Keratinocyte (primary cell): ENCODE results near the gene DUSP14. TPM values are rescaled to one million over a fixed set of nuclear protein-coding genes. Genes with fewer than 3 reads are reported as not detected.

Experiments
- DNase-seq: peaks from one replicate; pipeline ENCODE4 v3.0.0-alpha.2; 2011; ENCODE audit warnings: low read depth, missing footprints, low spot score
- FAIRE-seq: peaks from 2 replicates; lab custom pipeline; 2011; peaks lifted over from hg19 to GRCh38; lab: Jason Lieb, UNC
- H2AFZ ChIP-seq: 2 replicates; pipeline ENCODE4 v1.6.0; 2012; ENCODE audit warnings: low read length, control low read depth, inconsistent platforms; ENCODE audit not compliant: control insufficient read depth
- H3K27ac ChIP-seq: 2 replicates; pipeline ENCODE4 v1.5.1; 2011; ENCODE audit warnings: low read length; ENCODE audit not compliant: control insufficient read depth, insufficient read depth
- H3K27me3 ChIP-seq: 3 replicates; pipeline ENCODE4 v1.6.0; 2011; ENCODE audit warnings: low read length; ENCODE audit not compliant: control insufficient read depth, insufficient read depth; ENCODE audit errors: extremely low read depth
- H3K36me3 ChIP-seq, 2 experiments: 2 replicates in 1 of 2; 3 replicates in 1 of 2; pipeline ENCODE4 v1.5.1; 2011; ENCODE audit warnings: low read length in 2 of 2, mild to moderate bottlenecking in 1 of 2; ENCODE audit not compliant: control insufficient read depth in 2 of 2, insufficient read depth in 2 of 2; ENCODE audit errors: extremely low read depth in 1 of 2
- H3K4me1 ChIP-seq: 3 replicates; pipeline ENCODE4 v1.5.1; 2011; ENCODE audit warnings: low read length; ENCODE audit not compliant: control insufficient read depth, insufficient read depth; ENCODE audit errors: extremely low read depth
- H3K4me2 ChIP-seq: 3 replicates; pipeline ENCODE4 v1.6.0; 2011; ENCODE audit warnings: low read depth, low read length; ENCODE audit not compliant: control insufficient read depth, insufficient read depth; ENCODE audit errors: extremely low read depth
- H3K4me3 ChIP-seq, 3 experiments: fragments of 200-600 bp in 1 of 3; sonication (generic) in 1 of 3; 2 replicates in 2 of 3; 3 replicates in 1 of 3; pipeline ENCODE4 v1.5.1; 2011 to 2016; ENCODE audit warnings: low read length in 3 of 3, mild to moderate bottlenecking in 3 of 3, control low read depth in 2 of 3, inconsistent platforms in 1 of 3, low read depth in 1 of 3, mixed read lengths in 1 of 3, mixed run types in 1 of 3, moderate library complexity in 1 of 3; ENCODE audit not compliant: control insufficient read depth in 2 of 3, insufficient read depth in 2 of 3; ENCODE audit errors: extremely low read depth in 1 of 3
- H3K79me2 ChIP-seq: 2 replicates; pipeline ENCODE4 v1.6.0; 2012; ENCODE audit warnings: low read length; ENCODE audit not compliant: control insufficient read depth, insufficient read depth
- H3K9ac ChIP-seq: 3 replicates; pipeline ENCODE4 v1.6.0; 2011; ENCODE audit warnings: low read length; ENCODE audit not compliant: control insufficient read depth, insufficient read depth; ENCODE audit errors: extremely low read depth
- H3K9me1 ChIP-seq: 3 replicates; pipeline ENCODE4 v1.6.0; 2011; ENCODE audit warnings: low read length; ENCODE audit not compliant: control insufficient read depth, insufficient read depth; ENCODE audit errors: extremely low read depth
- H3K9me3 ChIP-seq: 2 replicates; pipeline ENCODE4 v1.5.1; 2012; ENCODE audit warnings: low read depth, low read length; ENCODE audit not compliant: control insufficient read depth
- H4K20me1 ChIP-seq: 3 replicates; pipeline ENCODE4 v1.6.0; 2011; ENCODE audit warnings: low read length; ENCODE audit not compliant: control insufficient read depth, insufficient read depth; ENCODE audit errors: extremely low read depth
- EZH2 ChIP-seq: IDR thresholded peaks from one replicate; pipeline ENCODE4 v1.6.1; 2012; ENCODE audit warnings: inconsistent platforms, mild to moderate bottlenecking, low read length, moderate library complexity
- dilution Hi-C: fragments of 300-500 bp; cut with MboI; formaldehyde crosslinking; loops from one replicate; pipeline ENCODE4 v1.7.0; 2020; ENCODE audit warnings: low sequenced_read_pairs; ENCODE audit not compliant: extremely low pct_ligation_motif_present
- polyA plus RNA-seq, 5 experiments: library from polyadenylated mRNA; depleted of rRNA in 3 of 5; stranded (reverse) in 3 of 5; stranded (forward) in 1 of 5; unstranded in 1 of 5; fragments of >200 nt; gene quantifications; 1 replicate in 1 of 5; 2 replicates in 3 of 5; 3 replicates in 1 of 5; pipeline versions ENCODE4 v1.2.1 to v1.2.3, GENCODE V29; 2011 to 2012; ENCODE audit warnings: missing spikeins in 2 of 5, low read depth in 1 of 5, low replicate concordance in 1 of 5
- TF ChIP-seq, protein P1 (sequence below), 3 experiments: IDR thresholded peaks in 1 of 3; conservative IDR thresholded peaks in 1 of 3; optimal IDR thresholded peaks in 1 of 3; 2 replicates in 2 of 3; 3 replicates in 1 of 3; pipeline versions ENCODE3 to v1.5.1; 2011; ENCODE audit warnings: low read length in 3 of 3, mild to moderate bottlenecking in 3 of 3, moderate library complexity in 2 of 3, control low read depth in 1 of 3, inconsistent platforms in 1 of 3; ENCODE audit not compliant: insufficient read depth in 2 of 3; ENCODE audit errors: extremely low read depth in 1 of 3

Gene DUSP14
- polyA plus RNA-seq, 1 donor (not counting 4 experiments of a cell fraction or from before 2014, with no cell fraction given) = 169 TPM

DNA sequence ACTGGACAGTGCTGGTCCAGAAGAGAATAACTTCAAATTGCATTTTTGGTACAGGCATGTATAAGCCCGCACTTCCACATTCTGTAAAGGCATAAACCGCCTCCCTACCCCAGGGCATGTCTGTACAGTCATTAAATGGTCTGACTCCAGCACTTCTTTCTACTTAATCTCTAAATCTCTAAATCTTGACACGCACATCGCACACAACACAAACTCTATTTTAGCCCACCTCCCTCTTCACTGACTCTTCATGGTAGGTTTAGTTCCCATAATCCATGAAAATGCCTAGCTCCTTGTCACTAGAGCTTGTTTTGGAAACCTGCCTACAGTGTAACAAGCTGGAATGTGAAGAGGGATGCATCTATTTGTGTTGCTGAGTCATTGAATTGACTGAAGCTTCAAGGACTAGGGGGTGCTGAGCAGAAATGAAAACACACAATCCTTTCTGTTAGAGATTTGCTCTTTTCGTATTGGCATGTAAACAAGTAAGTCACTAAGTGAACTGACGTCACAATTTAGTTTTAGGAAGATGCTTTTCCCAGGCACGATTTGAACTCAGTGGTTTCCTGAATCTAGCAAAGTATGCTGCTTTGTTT, 1.6 kb upstream of the DUSP14 start:
- Histone ChIP-seq H3K27me3 (no peaks in the 10 kb centered on the region), H3K27ac (peak overlapping the region; percentile 99), H3K36me3 (peaks cover 0 to 2% of the 10 kb centered on the region in 2 experiments), H3K9me1 (no peaks in the 10 kb centered on the region), H3K4me2 (peak overlapping the region; percentile 86), H4K20me1 (no peaks in the 10 kb centered on the region), H3K9me3 (no peaks in the 10 kb centered on the region), H3K9ac (peak overlapping the region; percentile 89), H3K4me3 (peak overlapping the region; percentile 67 to 81 (median 71)), H3K4me1 (peaks cover 33% of the 10 kb centered on the region), H3K79me2 (peaks cover 28% of the 10 kb centered on the region), H2AFZ (no peak overlapping the region)
- FAIRE-seq (no peak), DNase-seq (no peak)
- dilution Hi-C loops = no loop called here
- TF ChIP-seq, protein P1, sequence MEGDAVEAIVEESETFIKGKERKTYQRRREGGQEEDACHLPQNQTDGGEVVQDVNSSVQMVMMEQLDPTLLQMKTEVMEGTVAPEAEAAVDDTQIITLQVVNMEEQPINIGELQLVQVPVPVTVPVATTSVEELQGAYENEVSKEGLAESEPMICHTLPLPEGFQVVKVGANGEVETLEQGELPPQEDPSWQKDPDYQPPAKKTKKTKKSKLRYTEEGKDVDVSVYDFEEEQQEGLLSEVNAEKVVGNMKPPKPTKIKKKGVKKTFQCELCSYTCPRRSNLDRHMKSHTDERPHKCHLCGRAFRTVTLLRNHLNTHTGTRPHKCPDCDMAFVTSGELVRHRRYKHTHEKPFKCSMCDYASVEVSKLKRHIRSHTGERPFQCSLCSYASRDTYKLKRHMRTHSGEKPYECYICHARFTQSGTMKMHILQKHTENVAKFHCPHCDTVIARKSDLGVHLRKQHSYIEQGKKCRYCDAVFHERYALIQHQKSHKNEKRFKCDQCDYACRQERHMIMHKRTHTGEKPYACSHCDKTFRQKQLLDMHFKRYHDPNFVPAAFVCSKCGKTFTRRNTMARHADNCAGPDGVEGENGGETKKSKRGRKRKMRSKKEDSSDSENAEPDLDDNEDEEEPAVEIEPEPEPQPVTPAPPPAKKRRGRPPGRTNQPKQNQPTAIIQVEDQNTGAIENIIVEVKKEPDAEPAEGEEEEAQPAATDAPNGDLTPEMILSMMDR (optimal IDR thresholded peaks at IDR 0.05 in 1 of 3, IDR thresholded peaks at IDR 0.05 in 1 of 3, conservative IDR thresholded peaks at IDR 0.05 in 1 of 3; ENCODE audit: extremely low read depth in 1 of 3, insufficient read depth in 2 of 3, low read length in 3 of 3) = no peak
- TF ChIP-seq EZH2 = no peak

DNA sequence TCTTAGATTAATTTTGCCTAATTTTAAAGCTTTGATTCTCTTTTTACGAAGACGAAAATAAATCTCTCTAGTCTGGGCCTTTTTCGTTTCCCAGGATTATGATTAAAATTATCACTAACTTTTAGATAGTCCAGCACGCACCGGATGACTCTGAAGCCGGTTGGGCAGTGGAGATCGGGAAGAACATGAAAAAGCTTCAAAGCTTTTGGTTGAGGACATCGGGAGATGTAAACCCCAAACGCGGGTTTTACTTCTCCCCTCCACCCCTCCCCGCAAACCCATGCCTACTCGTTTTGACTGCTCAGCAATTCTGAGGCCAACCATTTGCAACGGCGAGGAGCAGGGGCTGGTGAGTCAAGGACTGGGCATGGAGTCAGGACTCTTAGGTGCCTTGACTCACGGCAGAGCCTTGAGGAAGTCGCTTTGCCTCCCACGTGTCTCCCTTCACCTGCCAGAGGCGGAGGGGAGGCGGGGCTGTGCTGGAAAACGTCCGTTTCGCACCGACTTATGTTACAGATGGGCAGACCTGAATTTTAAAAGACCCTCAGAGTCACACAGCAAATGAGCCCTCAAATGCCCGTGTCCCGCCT, 989 bp upstream of the DUSP14 start:
- Histone ChIP-seq H3K9me1 (no peaks in the 10 kb centered on the region), H3K4me3 (peak overlapping the region; percentile 67 to 81 (median 71)), H3K36me3 (peaks cover 0 to 2% of the 10 kb centered on the region in 2 experiments), H3K9ac (peak overlapping the region; percentile 89), H3K9me3 (no peaks in the 10 kb centered on the region), H3K27ac (peak overlapping the region; percentile 99), H2AFZ (peak overlapping the region; percentile 50), H3K4me2 (peak overlapping the region; percentile 86), H3K27me3 (no peaks in the 10 kb centered on the region), H3K4me1 (peaks cover 28% of the 10 kb centered on the region), H4K20me1 (peaks cover 1% of the 10 kb centered on the region), H3K79me2 (peaks cover 29% of the 10 kb centered on the region)
- TF ChIP-seq EZH2 = no peak
- TF ChIP-seq, protein P1 (optimal IDR thresholded peaks at IDR 0.05 in 1 of 3, IDR thresholded peaks at IDR 0.05 in 1 of 3, conservative IDR thresholded peaks at IDR 0.05 in 1 of 3; ENCODE audit: extremely low read depth in 1 of 3, insufficient read depth in 2 of 3, low read length in 3 of 3) = no peak
- no peak for DNase-seq
- no peak for FAIRE-seq
- dilution Hi-C loops = no loop called here
